HG02678 (cell line): ENCODE measurements around the gene TBX5.

Experiments
- ATAC-seq: cut with Tn5 transposase; IDR thresholded peaks from one replicate; pipeline ENCODE4 v1.9.1; 2021; ENCODE audit warnings: mild to moderate bottlenecking, moderate library complexity; ENCODE audit not compliant: unreplicated experiment

Gene TBX5

GRCh38 chr12:114405519-114406271, at the start of gene TBX5:
Gene TBX5, minus strand, starts transcription at chr12:114406144. Its CDS starts 2,246 bp downstream, at chr12:114403898.
- ATAC-seq, result no peak

- ATAC-seq, result no peak
These were observed 45.7 kb upstream of the TBX5 start for GRCh38 chr12:114451657-114452056.

GRCh38 chr12:114450515-114451300, 44.8 kb upstream of the TBX5 start:
- no peak for ATAC-seq

GRCh38 chr12:114450019-114450418, 44.1 kb upstream of the TBX5 start:
- no peak for ATAC-seq

GRCh38 chr12:114448618-114448933, 42.6 kb upstream of the TBX5 start:
- ATAC-seq, result no peak

- ATAC-seq, result no peak
These were observed 42.1 kb upstream of the TBX5 start for GRCh38 chr12:114447799-114448617.

GRCh38 chr12:114447274-114447716, 41.4 kb upstream of the TBX5 start:
- ATAC-seq, result no peak

GRCh38 chr12:114445401-114446323, 39.7 kb upstream of the TBX5 start:
- ATAC-seq, result no peak

- ATAC-seq, result no peak
These were observed 38.7 kb upstream of the TBX5 start for GRCh38 chr12:114444422-114445279.

GRCh38 chr12:114443607-114444421, 37.9 kb upstream of the TBX5 start:
- ATAC-seq, result no peak

GRCh38 chr12:114442578-114442977, 36.6 kb upstream of the TBX5 start:
- ATAC-seq, result no peak

GRCh38 chr12:114441545-114441944, 35.6 kb upstream of the TBX5 start:
- no peak for ATAC-seq

GRCh38 chr12:114441039-114441383, 35.1 kb upstream of the TBX5 start:
- ATAC-seq, result no peak

GRCh38 chr12:114440270-114441038, 34.5 kb upstream of the TBX5 start:
- ATAC-seq, result no peak

GRCh38 chr12:114439817-114440216, 33.9 kb upstream of the TBX5 start:
- no peak for ATAC-seq

GRCh38 chr12:114439261-114439683, 33.3 kb upstream of the TBX5 start:
- no peak for ATAC-seq

- no peak for ATAC-seq
These were observed 32.8 kb upstream of the TBX5 start for GRCh38 chr12:114438635-114439256.
